GM12892 (cell line): ENCODE measurements around the gene FBN3.

Source experiments
- DNase-seq: peaks from one replicate; pipeline ENCODE4 v3.0.0; 2011; ENCODE audit not compliant: insufficient read length
- FAIRE-seq: peaks from 2 replicates; lab custom pipeline; 2011; peaks lifted over from hg19 to GRCh38; lab: Jason Lieb, UNC
- POLR2A ChIP-seq: IDR thresholded peaks from 2 replicates; pipeline ENCODE4 v1.6.1; 2011; ENCODE audit warnings: low read depth, low read length, control low read depth
- POLR2AphosphoS5 ChIP-seq: IDR thresholded peaks from 2 replicates; pipeline ENCODE4 v1.6.1; 2011; ENCODE audit warnings: low read depth, low read length, control low read depth
- TAF1 ChIP-seq: IDR thresholded peaks from 2 replicates; pipeline ENCODE4 v1.6.1; 2011; ENCODE audit warnings: low read depth, mild to moderate bottlenecking, control low read depth, low read length, borderline replicate concordance

The FBN3 gene

DNA sequence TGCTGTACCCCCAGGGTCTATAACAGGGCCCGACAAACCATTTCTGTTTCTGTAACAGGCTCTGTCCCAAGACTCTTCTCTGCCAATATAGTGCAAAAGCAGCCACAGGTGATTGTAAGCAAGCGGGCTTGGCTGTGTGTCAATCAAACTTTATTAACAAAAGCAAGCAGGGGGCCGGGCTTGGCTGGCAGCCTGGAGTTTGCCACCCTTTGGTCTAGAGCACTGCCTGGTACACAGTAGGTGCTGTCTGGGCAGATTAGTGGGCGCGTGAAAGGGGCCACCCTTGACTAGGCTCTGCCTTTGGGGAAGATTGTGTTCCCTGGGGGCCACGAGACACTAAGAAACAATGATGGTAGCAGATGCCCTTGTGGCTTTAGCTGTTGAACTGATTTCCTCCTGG lies 69.4 kb downstream of the FBN3 start:
- DNase-seq (no peak), FAIRE-seq (no peak)
- TF ChIP-seq POLR2A = no peak
- TF ChIP-seq TAF1 = no peak
- no peak for TF ChIP-seq POLR2AphosphoS5

DNA sequence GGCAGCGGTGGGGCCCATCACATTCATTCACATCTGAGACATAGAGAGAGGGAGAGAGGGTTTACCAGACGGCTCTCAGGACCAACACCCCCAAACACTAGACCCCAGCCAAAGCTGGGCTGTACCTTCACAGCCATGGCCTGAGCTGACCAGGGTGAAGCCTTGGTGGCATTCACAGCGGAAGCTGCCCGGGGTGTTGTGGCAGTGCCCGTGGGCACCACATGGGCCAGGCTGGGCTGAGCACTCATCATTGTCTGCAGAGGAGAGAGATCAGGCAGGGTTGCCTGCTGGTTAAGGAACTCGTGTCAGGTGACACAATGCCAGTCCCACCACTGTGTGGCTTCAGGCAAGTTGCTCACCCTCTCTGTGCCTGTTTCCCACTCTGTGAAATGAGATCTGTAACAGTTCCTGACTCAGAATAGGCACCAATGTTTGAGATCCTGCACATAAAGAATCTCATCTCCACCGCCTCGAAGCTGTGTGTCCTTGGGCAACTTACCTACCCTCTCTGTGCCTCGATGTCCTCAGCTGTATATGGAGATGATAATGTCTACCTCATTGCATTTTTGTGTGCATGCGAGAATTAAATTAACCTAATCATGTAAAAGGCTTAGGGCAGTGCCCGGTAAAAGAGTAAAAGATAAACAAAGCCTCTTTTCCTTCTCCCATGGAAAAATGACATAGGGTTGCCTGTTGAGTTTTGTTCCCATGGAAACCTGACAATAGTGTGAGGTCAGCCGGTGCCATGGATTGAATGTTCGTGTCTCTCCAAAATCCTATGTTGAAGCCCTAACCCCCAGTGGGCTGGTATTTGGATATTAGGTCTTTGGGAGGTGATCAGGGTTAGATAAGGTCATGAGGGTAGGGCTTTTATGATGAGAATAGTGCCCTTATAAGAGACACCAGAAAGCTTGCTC lies 74.0 kb downstream of the FBN3 start:
- no peak for DNase-seq
- TF ChIP-seq TAF1 (no peak), POLR2A (no peak), POLR2AphosphoS5 (no peak)
- no peak for FAIRE-seq

DNA sequence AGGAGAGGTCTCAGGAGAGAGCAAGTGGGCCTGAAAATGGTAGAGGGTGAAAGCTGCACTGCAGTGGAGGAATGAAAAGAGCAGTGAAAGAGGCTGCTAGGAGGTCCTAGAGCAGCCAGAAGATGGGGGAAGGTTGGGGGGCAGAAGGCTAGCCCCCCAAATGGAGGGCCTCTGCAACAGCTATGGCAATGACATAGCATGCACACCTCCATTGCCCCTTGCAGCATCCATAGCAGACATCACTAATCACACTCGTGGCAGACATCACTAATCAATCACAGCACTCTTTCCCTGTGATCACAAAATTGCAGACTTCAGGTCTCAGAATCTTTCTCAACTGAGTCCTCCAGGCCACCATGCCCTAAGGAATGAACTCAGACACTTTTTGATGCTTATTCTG lies 74.9 kb downstream of the FBN3 start:
- no peak for TF ChIP-seq TAF1
- no peak for TF ChIP-seq POLR2A
- TF ChIP-seq POLR2AphosphoS5 = no peak
- FAIRE-seq (no peak), DNase-seq (no peak)

DNA sequence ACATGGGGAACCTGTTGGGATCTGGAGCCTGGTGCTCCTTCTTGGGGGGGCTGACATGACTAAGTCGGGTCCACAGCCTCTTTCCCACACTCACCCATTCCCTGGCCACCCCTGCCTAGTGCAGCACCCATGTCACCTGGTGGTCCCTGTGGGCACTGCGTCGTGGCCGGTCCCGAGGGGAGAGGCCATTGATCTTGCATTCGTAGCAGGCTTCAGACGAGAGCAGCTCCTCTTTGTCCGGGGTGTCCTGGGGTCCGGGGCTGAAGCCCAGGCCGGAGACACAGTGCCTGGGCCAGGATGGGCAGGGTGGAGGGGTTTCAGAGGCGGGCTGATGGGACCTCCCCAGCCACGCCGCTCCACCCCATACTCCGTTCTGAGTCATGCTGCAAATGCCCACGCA lies 77.5 kb downstream of the FBN3 start:
- TF ChIP-seq TAF1 (no peak), POLR2A (no peak), POLR2AphosphoS5 (no peak)
- no peak for DNase-seq
- no peak for FAIRE-seq

DNA sequence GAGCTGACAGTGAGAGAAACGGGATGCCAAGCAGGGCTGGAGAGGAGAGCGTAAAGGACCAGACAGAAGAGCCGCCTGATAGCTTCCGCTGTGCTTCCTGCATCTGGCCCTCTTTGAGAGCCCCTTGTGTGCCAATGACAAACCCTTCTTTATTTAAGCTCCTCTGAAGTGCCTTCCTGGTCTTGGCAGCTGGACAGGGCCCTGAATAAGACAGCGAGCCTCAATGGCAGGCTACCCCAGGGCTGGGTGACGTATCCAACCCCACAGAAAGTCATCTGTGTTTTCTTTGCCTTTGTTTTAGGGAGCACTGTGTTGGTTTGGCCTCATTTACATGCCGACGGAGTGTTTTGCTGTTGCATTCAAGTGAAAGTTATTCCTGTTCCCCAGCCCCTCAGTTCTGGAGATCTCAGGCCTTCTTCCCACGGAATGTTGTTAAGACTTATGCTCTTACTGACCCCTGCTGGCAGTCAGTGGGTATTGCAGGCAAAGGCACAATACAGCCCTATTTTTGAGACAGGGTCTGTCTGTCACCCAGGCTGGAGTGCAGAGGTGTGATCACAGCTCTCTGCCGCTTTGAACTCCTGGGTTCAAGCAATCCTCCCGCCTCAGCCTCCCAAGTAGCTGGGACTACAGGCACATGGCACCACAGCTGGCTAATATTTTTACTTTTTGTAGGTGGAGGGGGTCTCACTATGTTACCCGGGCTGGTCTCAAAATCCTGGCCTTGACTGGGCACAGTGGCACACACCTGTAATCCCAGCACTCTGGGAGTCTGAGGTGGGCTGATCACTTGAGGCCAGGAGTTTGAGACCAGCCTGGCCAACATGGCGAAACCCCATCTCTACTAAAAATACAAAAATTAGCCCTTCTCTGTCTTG lies 80.1 kb downstream of the FBN3 start:
- no peak for DNase-seq
- TF ChIP-seq POLR2AphosphoS5 (no peak), TAF1 (no peak), POLR2A (no peak)
- no peak for FAIRE-seq

DNA sequence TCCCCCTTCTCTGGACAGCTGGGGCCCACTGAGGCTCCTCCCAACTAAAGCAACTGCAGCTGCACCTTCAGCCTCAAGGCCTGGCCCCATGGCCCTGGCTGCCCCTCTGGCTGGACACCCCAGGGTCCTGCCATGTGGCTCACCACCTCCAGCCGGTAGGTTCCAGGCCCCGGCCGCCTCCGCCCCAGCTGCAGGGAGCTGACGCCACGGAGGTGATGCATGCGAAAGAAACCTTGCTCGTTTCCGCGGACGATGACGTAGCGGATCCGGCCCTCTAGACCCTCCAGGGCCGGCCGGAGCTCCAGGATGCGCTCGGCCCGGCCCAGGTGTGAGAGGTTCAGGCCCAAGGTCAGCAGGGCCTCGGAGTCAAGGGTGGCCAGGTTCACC lies 83.5 kb downstream of the FBN3 start:
- DNase-seq (no peak), FAIRE-seq (no peak)
- TF ChIP-seq TAF1 = no peak
- TF ChIP-seq POLR2A = no peak
- no peak for TF ChIP-seq POLR2AphosphoS5

DNA sequence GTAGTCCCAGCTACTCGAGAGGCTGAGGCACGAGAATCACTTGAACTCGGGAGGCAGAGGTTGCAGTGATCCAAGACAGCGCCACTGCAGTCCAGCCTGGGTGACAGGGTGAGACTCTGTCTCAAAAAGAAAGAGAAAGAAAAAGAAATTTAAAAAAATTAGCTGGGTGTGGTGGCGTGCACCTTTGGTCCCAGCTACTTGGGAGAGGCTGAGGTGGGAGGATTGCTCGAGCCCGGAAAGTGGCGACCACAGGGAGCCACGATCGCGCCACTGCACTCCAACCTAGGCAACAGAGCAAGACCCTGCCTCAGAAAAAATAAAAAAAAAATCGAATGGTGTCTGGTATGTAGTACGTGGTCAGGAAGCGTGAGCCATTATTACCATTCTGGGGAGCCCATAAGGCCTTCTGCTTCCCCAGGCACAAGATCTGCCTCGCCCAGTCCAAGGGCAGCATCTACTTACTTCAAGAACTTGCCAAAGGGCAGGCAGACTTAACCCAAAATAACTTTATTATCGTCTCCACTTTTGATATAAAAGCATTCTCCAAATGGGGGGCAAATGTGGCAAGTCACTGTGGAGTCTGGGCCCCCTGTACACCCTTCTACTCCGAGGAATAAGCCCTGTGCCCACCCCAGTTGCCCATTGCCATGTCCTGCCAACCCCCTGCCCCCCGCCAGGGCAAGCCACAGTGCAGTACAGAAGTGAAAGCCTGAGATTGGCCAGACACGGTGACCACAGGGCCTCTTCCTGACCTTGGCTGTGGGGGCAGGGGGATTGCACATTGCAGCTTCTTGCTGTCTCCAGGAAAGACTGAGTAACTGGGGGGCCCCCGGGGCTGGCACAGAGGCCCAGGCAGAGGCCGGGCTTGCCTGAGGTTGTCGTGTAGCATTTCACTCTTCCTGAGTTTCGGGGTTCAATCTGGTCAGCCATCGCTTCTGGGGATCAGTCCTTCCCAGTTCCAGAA lies 84.2 kb downstream of the FBN3 start:
- no peak for FAIRE-seq
- DNase-seq = no peak
- no peak for TF ChIP-seq POLR2AphosphoS5
- TF ChIP-seq POLR2A = no peak
- no peak for TF ChIP-seq TAF1

DNA sequence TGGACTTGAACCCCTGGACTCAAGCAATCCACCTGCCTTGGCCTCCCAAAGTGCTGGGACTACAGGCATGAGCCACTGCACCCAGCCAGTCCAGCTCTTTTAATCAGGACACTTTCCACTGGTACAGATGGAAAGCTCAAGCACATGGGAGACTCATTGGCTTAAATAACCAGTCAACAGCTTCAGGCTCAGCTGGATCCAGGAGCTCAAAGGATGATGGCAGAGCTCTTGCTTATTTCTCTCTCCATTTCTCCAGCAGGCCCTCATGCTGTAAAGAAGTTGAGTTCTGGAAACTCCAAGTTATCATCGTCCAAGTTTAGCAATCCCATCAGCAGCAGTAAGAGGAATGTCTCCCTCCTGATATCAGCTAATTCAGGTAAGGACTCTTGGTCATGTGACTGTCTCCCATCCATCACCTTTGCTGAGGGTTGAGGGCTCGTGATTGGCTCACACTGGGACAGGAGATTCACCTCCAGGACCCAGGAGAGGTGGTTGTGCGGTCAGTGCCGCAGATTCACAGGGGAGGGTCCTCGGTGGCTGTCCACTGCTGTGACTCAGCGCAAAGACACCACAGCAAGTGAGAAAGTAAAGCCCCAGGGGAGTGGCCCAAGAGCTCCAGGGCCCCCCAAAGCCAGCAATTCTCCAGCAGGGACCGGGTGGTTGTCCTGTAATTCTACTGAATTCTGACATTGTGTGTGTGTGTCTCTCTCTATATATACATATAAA lies 91.7 kb downstream of the FBN3 start:
- FAIRE-seq (no peak), DNase-seq (no peak)
- TF ChIP-seq POLR2AphosphoS5 (no peak), POLR2A (no peak), TAF1 (no peak)

DNA sequence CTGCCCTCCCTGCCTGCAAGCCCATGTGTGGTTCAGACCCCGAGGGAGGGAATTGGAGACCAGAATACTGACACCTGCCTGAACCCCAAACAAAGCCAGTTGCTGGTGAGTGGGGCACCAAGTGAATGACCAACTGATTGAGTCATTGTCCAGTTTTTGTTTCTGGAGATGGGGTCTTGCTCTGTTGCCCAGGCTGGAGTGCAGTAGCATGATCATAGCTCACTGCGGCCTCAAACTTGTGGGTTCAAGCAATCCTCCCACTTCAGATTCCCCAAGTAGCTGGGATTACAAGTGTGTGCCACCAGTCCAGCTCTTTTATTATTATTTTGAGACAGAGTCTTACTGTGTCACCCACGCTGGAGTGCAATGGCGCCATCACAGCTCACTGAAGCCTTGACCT lies 92.9 kb downstream of the FBN3 start:
- no peak for TF ChIP-seq TAF1
- TF ChIP-seq POLR2A = no peak
- no peak for TF ChIP-seq POLR2AphosphoS5
- DNase-seq (no peak), FAIRE-seq (no peak)

DNA sequence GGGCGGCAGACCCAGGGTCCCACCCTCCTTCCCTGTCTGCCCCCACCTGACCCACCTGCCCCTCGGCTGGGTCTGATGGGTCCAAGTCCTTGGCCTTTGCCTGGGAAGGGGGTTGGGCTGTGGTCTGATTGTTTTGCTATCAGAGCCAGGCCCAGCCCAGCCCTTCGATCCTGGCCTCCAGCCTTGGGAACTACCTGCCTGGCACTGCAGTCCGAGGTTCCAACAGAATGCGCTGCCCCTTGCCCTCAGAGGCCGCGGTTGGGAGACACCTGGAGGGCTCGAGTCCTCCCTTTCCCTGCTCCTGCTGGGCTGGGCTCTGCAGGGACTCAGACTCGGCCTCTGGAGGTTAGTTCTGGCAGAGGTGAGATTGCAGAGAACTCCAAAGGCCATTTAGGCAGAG lies 95.2 kb downstream of the FBN3 start:
- TF ChIP-seq POLR2A = no peak
- no peak for TF ChIP-seq POLR2AphosphoS5
- TF ChIP-seq TAF1 = no peak
- FAIRE-seq (no peak), DNase-seq (no peak)

DNA sequence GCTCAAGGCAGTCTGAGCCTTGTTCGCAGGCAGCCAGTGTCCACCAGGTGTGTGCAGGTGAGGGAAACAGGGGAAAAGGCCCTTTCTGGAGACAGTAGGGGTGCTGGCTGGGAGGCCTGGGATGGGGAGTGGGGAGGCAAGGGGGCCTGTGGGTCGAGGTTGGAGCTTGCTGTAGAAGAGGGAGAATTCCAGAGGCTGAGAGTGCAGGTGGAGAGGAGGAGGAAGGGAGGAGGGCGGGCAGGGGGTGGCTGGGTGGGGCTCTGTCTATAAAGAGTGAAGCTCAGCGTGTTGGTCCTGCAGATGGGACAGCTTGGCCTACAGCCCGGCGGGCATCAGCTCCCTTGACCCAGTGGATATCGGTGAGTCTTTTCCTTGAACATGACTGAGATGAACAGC lies 96.9 kb downstream of the FBN3 start, which contains the start of gene CCL25:
TSS of gene CCL25 (plus strand) at position 297 of the 396 bp plus-strand sequence. CDS start 290 bp downstream, outside the sequence.
- no peak for TF ChIP-seq POLR2A
- TF ChIP-seq POLR2AphosphoS5 = no peak
- TF ChIP-seq TAF1 = no peak
- no peak for DNase-seq
- FAIRE-seq = no peak
